Gastrocnemius medialis (tissue), 4 donors: ENCODE measurements around the gene SRGAP1. TPM values are rescaled to one million over a fixed set of nuclear protein-coding genes. Genes with fewer than 3 reads are reported as not detected.

ENCODE experiments used
- ATAC-seq, 2 donors: fragments of 150-250 bp; one replicate each; pipeline ENCODE4 v1.9.1; 2016
- DNase-seq, 2 donors: peaks; one replicate each; pipeline ENCODE4 v3.0.0-alpha.2; 2019
- H3K27ac ChIP-seq, 4 donors: fragments of 200-600 bp; sonication (generic); 1 replicate in 1 of 4; 2 replicates in 3 of 4; pipeline ENCODE4 v1.5.1; 2016 to 2018; ENCODE audit warnings: mild to moderate bottlenecking in 2 of 4, moderate library complexity in 1 of 4
- H3K27me3 ChIP-seq, 3 donors: fragments of 200-600 bp; sonication (generic) in 2 of 3; 1 replicate in 1 of 3; 2 replicates in 2 of 3; pipeline versions ENCODE4 v1.5.1 to v1.6.0; 2016 to 2019; ENCODE audit warnings: mild to moderate bottlenecking in 1 of 3, moderate library complexity in 1 of 3
- H3K36me3 ChIP-seq, 2 donors: fragments of 200-600 bp; sonication (generic) in 1 of 2; one replicate each; pipeline ENCODE4 v1.5.1; 2017 to 2018
- H3K4me1 ChIP-seq, 2 donors: fragments of 200-600 bp; sonication (generic) in 1 of 2; one replicate each; pipeline ENCODE4 v1.5.1; 2016 to 2017; ENCODE audit warnings: mild to moderate bottlenecking in 2 of 2
- H3K4me3 ChIP-seq, 4 donors: fragments of 200-600 bp; sonication (generic) in 3 of 4; 1 replicate in 1 of 4; 2 replicates in 3 of 4; pipeline ENCODE4 v1.5.1; 2016 to 2019; ENCODE audit warnings: mild to moderate bottlenecking in 2 of 4
- H3K9me3 ChIP-seq, 3 donors: fragments of 200-600 bp; sonication (generic) in 2 of 3; 1 replicate in 1 of 3; 2 replicates in 2 of 3; pipeline ENCODE4 v1.5.1; 2016 to 2019
- POLR2A ChIP-seq, 2 donors: fragments of 450-650 bp; IDR thresholded peaks; one replicate each; pipeline ENCODE4 v1.6.1; 2017; ENCODE audit warnings: antibody characterized with exemption in 2 of 2, mild to moderate bottlenecking in 2 of 2, moderate library complexity in 2 of 2
- in situ Hi-C, 4 donors: fragments of 200-750 bp; cut with MboI; loops; one replicate each; pipeline versions ENCODE4 v1.15.0 to v1.8.0; 2017; ENCODE audit warnings: low sequenced_read_pairs in 4 of 4
- intact Hi-C: fragments of 100-400 bp; cut with DNase I; formaldehyde crosslinking; loops from one replicate; pipeline ENCODE4 v1.15.1; 2023; ENCODE audit warnings: low total_unique reads
- total RNA-seq, 4 donors: library from RNA; depleted of rRNA; stranded (reverse); fragments of >200 nt; gene quantifications; one replicate each; pipeline versions ENCODE4 v1.1.0 to v1.2.3, GENCODE V29; 2016
- TF ChIP-seq, protein P1 (sequence below), 5 experiments: fragments of 450-650 bp in 3 of 5; fragments of 200-600 bp in 2 of 5; sonication (generic) in 2 of 5; IDR thresholded peaks in 4 of 5; conservative IDR thresholded peaks in 1 of 5; 1 replicate in 4 of 5; 2 replicates in 1 of 5; pipeline ENCODE4 v1.5.1; 2016 to 2019; ENCODE audit warnings: antibody characterized with exemption in 5 of 5, mild to moderate bottlenecking in 3 of 5, moderate library complexity in 3 of 5

SRGAP1 gene
- total RNA-seq, 4 donors from 2014 or later, result 0.36 to 0.85 (median 0.66) TPM

DNA sequence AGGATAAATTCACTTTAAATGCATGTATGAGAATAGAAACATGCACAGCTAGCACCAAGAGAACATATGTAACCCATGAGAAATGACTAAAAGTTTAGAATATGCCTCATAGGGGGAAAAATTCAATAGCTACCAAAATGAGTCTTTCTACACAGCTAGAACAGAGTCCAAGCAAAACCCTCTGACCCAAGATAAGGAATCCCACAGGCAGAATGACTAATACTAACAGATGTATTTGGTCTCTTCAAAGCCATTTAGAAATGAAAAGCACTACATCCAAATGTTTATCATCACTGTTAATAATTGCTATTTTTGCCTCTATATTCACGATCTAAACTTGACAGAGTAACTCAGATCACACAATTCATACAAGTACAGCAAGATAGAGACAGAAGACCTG, 333.6 kb downstream of the SRGAP1 start:
- H3K4me3 ChIP-seq, result no peak overlapping the region
- in situ Hi-C loops (loop anchor here in 1 of 4 donors (5.0 kb wide), 1 partner anchor 336 kb away; the partner anchor contains the start of gene SRGAP1), intact Hi-C loops (no loop called here)
- no peak for ATAC-seq
- no peaks in the 10 kb centered on the region for H3K9me3 ChIP-seq
- TF ChIP-seq, protein P1, sequence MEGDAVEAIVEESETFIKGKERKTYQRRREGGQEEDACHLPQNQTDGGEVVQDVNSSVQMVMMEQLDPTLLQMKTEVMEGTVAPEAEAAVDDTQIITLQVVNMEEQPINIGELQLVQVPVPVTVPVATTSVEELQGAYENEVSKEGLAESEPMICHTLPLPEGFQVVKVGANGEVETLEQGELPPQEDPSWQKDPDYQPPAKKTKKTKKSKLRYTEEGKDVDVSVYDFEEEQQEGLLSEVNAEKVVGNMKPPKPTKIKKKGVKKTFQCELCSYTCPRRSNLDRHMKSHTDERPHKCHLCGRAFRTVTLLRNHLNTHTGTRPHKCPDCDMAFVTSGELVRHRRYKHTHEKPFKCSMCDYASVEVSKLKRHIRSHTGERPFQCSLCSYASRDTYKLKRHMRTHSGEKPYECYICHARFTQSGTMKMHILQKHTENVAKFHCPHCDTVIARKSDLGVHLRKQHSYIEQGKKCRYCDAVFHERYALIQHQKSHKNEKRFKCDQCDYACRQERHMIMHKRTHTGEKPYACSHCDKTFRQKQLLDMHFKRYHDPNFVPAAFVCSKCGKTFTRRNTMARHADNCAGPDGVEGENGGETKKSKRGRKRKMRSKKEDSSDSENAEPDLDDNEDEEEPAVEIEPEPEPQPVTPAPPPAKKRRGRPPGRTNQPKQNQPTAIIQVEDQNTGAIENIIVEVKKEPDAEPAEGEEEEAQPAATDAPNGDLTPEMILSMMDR (IDR thresholded peaks at IDR 0.05 in 4 of 5, conservative IDR thresholded peaks at IDR 0.05 in 1 of 5), result no peak
- no peak for TF ChIP-seq POLR2A (IDR thresholded peaks at IDR 0.05)
- DNase-seq, result no peak
- no peaks in the 10 kb centered on the region for H3K36me3 ChIP-seq
- no peak overlapping the region for H3K27ac ChIP-seq
- H3K27me3 ChIP-seq, result no peaks in the 10 kb centered on the region
- H3K4me1 ChIP-seq, result peaks cover 0 to 16% of the 10 kb centered on the region in 2 donors

DNA sequence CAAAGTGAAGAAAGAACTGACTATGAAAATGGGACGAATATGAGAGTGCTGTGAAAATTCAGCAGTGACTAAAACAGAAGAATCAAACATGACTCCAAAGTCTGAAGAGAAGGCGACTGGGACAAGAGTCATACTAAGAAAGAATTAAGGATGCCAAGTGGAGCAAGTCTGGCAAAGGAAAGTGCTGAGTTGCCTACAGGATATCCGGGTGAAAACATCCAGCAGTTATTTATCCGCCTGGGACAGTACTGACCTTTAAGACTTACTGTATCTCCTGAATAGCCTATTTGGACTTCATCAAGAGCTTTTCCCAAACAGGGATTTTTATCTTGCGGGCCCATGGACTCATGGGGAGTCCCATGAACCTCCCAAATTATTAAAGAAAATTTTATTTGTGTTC, 336.5 kb downstream of the SRGAP1 start:
- intact Hi-C loops, result loop anchor here (1.0 to 5.0 kb wide), 3 partner anchors 94 to 342 kb away; no protein-coding TSS in a partner anchor
- H3K9me3 ChIP-seq, result no peaks in the 10 kb centered on the region
- H3K4me3 ChIP-seq, result no peak overlapping the region
- H3K4me1 ChIP-seq, result peaks cover 0 to 16% of the 10 kb centered on the region in 2 donors
- TF ChIP-seq POLR2A (IDR thresholded peaks at IDR 0.05), result no peak
- TF ChIP-seq, protein P1 (IDR thresholded peaks at IDR 0.05 in 4 of 5, conservative IDR thresholded peaks at IDR 0.05 in 1 of 5), result no peak
- in situ Hi-C loops, result loop anchor here in 1 of 4 donors (10.0 kb wide), 1 partner anchor 336 kb away; the partner anchor contains the start of gene SRGAP1
- peak overlapping the region in 1 of 4 donors; percentile 30 for H3K27ac ChIP-seq
- peak in 1 of 2 donors; percentile 22 for ATAC-seq
- no peak for DNase-seq
- no peaks in the 10 kb centered on the region for H3K36me3 ChIP-seq
- H3K27me3 ChIP-seq, result no peaks in the 10 kb centered on the region

DNA sequence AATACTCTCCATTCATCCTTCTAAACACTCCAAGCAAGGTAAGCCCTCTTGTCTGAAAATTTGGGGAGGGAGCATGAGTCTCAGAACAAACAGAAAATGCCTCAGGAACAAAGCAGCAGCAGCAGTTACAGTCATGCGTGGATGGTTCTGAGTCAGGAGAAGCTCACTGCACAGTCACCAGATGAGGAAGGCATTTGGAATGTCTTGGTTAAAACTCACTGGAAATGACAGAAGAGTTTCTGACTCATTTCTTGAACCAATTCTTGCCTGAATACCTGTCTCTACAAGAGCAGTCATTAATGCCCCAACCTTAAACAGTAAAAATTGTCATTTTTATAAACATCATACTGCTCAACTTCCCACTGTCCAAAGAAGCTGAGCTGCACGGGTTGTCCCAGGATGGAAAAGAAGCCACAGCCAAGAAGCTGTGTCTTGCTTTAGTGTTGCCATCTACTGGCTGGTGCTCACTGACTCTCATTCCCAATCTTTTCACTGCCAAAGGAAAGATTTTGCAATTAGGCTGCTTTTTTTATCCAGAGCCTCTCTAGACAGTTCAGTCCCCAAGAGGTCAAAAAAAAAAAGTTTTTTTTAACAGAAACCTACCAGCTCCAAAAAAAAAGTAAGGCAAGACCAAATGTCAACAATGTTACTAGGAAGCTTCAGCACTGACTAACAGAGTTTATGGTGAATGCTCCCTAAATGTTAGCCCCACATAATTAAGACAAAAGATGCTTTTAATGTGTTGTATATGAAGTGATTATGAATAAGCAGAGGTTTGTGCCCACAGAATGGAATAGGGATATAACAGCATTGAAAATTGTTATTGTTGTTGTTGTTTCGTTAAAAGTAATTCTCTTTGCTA, 337.2 kb downstream of the SRGAP1 start:
- Histone ChIP-seq H3K27me3 (no peaks in the 10 kb centered on the region), H3K4me1 (peaks cover 0 to 16% of the 10 kb centered on the region in 2 donors), H3K36me3 (no peaks in the 10 kb centered on the region), H3K4me3 (no peak overlapping the region), H3K9me3 (no peaks in the 10 kb centered on the region), H3K27ac (peak overlapping the region in 1 of 4 donors; percentile 30)
- TF ChIP-seq, protein P1 (IDR thresholded peaks at IDR 0.05 in 4 of 5, conservative IDR thresholded peaks at IDR 0.05 in 1 of 5), result peak in 4 of 5 experiments; percentile 33 to 63 (median 48)
- TF ChIP-seq POLR2A (IDR thresholded peaks at IDR 0.05), result no peak
- ATAC-seq, result peak; percentile 88
- DNase-seq, result peak; percentile 33
- intact Hi-C loops, result loop anchor here (1.0 to 5.0 kb wide), 4 partner anchors 41 to 342 kb away; partner anchors contain the start of gene KICS2
- in situ Hi-C loops, result loop anchor here in 1 of 4 donors (10.0 kb wide), 1 partner anchor 337 kb away; the partner anchor contains the start of gene SRGAP1

DNA sequence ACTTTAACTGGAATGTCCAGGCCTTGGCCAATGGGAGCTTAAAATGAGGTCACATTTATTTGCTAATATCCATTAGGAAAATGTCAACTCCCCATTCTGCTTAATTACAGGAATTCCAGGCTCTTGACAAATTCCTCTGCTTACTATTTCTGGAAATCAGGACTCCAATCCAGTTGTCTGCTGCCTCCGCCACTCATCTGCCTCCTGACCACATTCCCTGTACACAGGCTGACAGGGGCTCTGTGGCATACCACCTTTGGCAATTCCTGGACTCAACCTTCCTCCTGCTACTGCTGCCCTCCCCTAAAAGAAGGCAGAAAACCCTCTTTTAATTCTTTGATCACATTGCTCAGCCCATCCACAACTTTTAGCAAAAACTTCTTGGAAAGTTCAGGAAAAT, 339.7 kb downstream of the SRGAP1 start:
- Histone ChIP-seq H3K36me3 (no peaks in the 10 kb centered on the region), H3K4me3 (no peak overlapping the region), H3K4me1 (peaks cover 0 to 16% of the 10 kb centered on the region in 2 donors), H3K27ac (no peak overlapping the region), H3K27me3 (no peaks in the 10 kb centered on the region), H3K9me3 (no peaks in the 10 kb centered on the region)
- no peak for ATAC-seq
- intact Hi-C loops, result loop anchor here (5.0 kb wide), 1 partner anchor 97 kb away; no protein-coding TSS in a partner anchor
- no peak for DNase-seq
- in situ Hi-C loops, result loop anchor here in 1 of 4 donors (10.0 kb wide), 1 partner anchor 339 kb away; the partner anchor contains the start of gene SRGAP1
- TF ChIP-seq POLR2A (IDR thresholded peaks at IDR 0.05), result no peak
- TF ChIP-seq, protein P1 (IDR thresholded peaks at IDR 0.05 in 4 of 5, conservative IDR thresholded peaks at IDR 0.05 in 1 of 5), result no peak
